ENCODE data around the gene LCN15. TPM values are rescaled to one million over a fixed set of nuclear protein-coding genes. Genes with fewer than 3 reads are reported as not detected.

LCN15 gene
- total RNA-seq, 4 donors from 2014 or later: 6.4 to 11.9 TPM; not detected in 2

DNA sequence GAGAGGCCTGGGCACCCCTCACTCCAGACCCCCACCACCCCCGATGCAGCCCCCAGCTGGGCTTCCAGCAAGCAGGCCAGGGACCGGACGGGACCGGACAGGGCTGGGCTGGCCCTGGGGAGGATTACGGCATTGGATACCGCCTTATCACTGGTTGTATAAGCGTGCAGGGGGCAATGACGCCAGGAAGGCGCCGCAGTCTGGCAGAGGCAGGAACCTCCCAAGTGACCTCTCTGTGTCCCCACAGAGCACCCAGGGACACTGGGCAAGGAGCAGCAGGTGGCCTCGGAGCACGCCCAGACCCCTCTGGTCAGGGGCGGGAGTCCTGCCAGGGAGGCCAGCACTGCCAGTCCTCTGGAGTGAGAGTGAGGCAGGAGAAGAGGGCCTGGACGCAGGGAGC is 723 bp upstream of the LCN15 start:
- TF ChIP-seq POLR2A (IDR thresholded peaks at IDR 0.05) (no peak), EP300 (IDR thresholded peaks at IDR 0.05; ENCODE audit: low read depth) (no peak)
- DNase-seq: no peak
- H3K9me3 ChIP-seq: no peaks in the 10 kb centered on the region
- in situ Hi-C loops (cut with MboI; ENCODE audit: low pct_ligation_motif_present in 1 of 4, low pct_unique_long_range_greater_than_20kb in 1 of 4, low sequenced_read_pairs in 3 of 4): no loop called here
- WGBS, 2 donors (ENCODE audit: low coverage in 1 of 2): 49% methylated on average over 9 of the region's 14 CpGs; no CpG with 5 or more reads in 1 of the 2 donors
- H3K27ac ChIP-seq: no peak overlapping the region
- H3K36me3 ChIP-seq: no peaks in the 10 kb centered on the region
- intact Hi-C loops (cut with DNase I; ENCODE audit: low total_unique reads): no loop called here
- peaks cover 0 to 11% (median 6%) of the 10 kb centered on the region in 4 donors for H3K4me1 ChIP-seq
- H3K27me3 ChIP-seq: peaks cover 63% of the 10 kb centered on the region
- no peak overlapping the region for H3K4me3 ChIP-seq

DNA sequence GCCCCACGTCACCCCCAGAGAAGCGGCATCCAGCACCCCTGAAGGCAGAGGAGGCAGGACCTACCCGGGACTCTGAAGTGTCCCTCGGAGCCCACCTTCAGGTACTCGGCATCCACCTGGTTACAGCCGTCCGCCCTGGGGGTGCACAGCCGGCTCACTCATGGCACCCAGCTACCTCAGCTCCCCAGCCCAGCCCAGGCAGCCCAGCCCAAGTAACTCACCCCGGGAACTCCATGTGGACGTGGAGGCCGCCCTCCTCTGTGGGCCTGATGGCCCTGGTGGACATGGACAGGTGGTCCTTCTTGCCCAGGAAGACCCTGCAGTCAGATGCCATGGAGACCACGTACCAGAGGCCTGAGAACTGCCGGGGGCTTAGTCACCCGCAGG is 676 bp downstream of the LCN15 start:
- H3K27me3 ChIP-seq: peaks cover 65% of the 10 kb centered on the region
- H3K9me3 ChIP-seq: no peaks in the 10 kb centered on the region
- 89% methylated on average over 6 of the region's 14 CpGs; no CpG with 5 or more reads in 1 of the 2 donors for WGBS, 2 donors (ENCODE audit: low coverage in 1 of 2)
- H3K4me1 ChIP-seq: peaks cover 0 to 8% (median 5%) of the 10 kb centered on the region in 4 donors
- H3K27ac ChIP-seq: no peak overlapping the region
- in situ Hi-C loops (cut with MboI; ENCODE audit: low pct_ligation_motif_present in 1 of 4, low pct_unique_long_range_greater_than_20kb in 1 of 4, low sequenced_read_pairs in 3 of 4) (no loop called here), intact Hi-C loops (cut with DNase I; ENCODE audit: low total_unique reads) (no loop called here)
- no peak overlapping the region for H3K4me3 ChIP-seq
- TF ChIP-seq EP300 (IDR thresholded peaks at IDR 0.05; ENCODE audit: low read depth) (no peak), POLR2A (IDR thresholded peaks at IDR 0.05) (no peak), POLR2AphosphoS5 (IDR thresholded peaks at IDR 0.05) (no peak)
- TF ChIP-seq, protein P1, sequence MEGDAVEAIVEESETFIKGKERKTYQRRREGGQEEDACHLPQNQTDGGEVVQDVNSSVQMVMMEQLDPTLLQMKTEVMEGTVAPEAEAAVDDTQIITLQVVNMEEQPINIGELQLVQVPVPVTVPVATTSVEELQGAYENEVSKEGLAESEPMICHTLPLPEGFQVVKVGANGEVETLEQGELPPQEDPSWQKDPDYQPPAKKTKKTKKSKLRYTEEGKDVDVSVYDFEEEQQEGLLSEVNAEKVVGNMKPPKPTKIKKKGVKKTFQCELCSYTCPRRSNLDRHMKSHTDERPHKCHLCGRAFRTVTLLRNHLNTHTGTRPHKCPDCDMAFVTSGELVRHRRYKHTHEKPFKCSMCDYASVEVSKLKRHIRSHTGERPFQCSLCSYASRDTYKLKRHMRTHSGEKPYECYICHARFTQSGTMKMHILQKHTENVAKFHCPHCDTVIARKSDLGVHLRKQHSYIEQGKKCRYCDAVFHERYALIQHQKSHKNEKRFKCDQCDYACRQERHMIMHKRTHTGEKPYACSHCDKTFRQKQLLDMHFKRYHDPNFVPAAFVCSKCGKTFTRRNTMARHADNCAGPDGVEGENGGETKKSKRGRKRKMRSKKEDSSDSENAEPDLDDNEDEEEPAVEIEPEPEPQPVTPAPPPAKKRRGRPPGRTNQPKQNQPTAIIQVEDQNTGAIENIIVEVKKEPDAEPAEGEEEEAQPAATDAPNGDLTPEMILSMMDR (IDR thresholded peaks at IDR 0.05): no peak
- no peak for DNase-seq
- no peaks in the 10 kb centered on the region for H3K36me3 ChIP-seq

DNA sequence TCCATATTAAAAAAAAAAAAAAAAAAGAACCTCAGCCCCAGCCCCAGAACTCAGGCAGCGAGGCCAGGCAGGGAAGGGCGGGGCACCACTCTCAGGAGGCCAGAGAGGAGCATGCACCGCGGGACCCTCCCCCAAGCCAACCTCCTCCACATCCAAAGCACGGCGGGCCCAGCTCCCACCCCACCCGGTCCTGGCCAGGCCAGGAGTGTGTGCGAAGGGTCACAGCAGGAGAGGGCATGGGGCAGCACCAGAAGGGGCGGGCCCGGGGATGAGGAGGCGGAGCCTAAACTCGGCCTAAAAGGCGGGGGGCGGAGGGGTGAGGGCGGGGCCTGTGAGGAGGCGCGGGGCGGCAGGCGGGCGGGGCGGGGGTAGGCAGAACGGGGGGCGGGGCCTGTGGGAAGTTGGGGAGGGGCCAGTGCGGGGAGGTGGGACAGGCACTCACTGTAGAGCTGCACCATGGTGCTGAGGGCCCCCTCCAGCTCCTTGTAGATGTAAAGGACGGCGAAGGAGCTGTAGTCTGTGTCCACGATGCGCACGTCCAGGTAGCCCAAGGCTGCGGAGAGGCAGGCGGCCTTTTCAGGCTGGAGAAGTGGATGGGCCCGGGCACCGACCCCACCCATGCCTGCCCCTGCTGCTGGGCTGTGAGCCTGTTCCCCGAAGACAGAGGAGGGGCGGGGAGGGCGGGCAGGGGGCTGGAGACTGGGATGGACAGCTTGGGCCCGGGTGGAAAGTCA is 1.2 kb downstream of the LCN15 start:
- in situ Hi-C loops (cut with MboI; ENCODE audit: low pct_ligation_motif_present in 1 of 4, low pct_unique_long_range_greater_than_20kb in 1 of 4, low sequenced_read_pairs in 3 of 4) (no loop called here), intact Hi-C loops (cut with DNase I; ENCODE audit: low total_unique reads) (no loop called here)
- Histone ChIP-seq H3K4me1 (peaks cover 0 to 8% (median 5%) of the 10 kb centered on the region in 4 donors), H3K27ac (no peak overlapping the region), H3K27me3 (peaks cover 62% of the 10 kb centered on the region), H3K4me3 (no peak overlapping the region), H3K36me3 (no peaks in the 10 kb centered on the region), H3K9me3 (no peaks in the 10 kb centered on the region)
- TF ChIP-seq EP300 (IDR thresholded peaks at IDR 0.05; ENCODE audit: low read depth) (no peak), POLR2A (IDR thresholded peaks at IDR 0.05) (no peak), POLR2AphosphoS5 (IDR thresholded peaks at IDR 0.05) (no peak)
- TF ChIP-seq, protein P1 (IDR thresholded peaks at IDR 0.05): no peak
- DNase-seq: peak; percentile 52
- WGBS, 2 donors (ENCODE audit: low coverage in 1 of 2): 26% methylated on average over 28 of the region's 37 CpGs; no CpG with 5 or more reads in 1 of the 2 donors

DNA sequence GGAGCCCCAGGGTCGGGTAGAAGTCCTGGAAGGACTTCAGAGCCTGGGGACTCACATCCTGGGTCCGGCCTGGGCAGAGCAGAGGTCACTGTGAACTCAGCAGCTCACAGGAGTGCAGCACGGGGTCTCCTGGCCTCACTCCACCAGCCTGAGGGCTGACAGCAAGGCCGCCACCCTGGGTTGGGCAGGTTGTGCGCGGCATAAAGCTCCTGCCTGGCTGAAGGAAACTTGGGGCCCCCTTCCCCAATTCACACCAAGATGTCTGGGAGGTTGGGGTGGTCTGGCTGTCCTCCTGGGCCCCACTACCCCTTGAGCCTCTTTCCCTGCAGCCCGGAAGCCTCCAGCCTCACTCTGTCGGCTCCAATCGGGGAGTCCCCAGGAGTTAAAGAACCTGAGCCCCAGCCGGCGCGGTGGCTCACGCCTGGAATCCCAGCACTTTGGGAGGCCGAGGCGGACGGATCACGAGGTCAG is 2.1 kb downstream of the LCN15 start:
- Histone ChIP-seq H3K4me1 (peaks cover 0 to 8% (median 5%) of the 10 kb centered on the region in 4 donors), H3K27ac (no peak overlapping the region), H3K36me3 (no peaks in the 10 kb centered on the region), H3K9me3 (no peaks in the 10 kb centered on the region), H3K27me3 (peaks cover 53% of the 10 kb centered on the region), H3K4me3 (no peak overlapping the region)
- WGBS, 2 donors (ENCODE audit: low coverage in 1 of 2): 84% methylated on average over 17 of the region's 17 CpGs; no CpG with 5 or more reads in 1 of the 2 donors
- DNase-seq: no peak
- TF ChIP-seq POLR2AphosphoS5 (IDR thresholded peaks at IDR 0.05): no peak
- TF ChIP-seq EP300 (IDR thresholded peaks at IDR 0.05; ENCODE audit: low read depth): no peak
- no peak for TF ChIP-seq POLR2A (IDR thresholded peaks at IDR 0.05)
- in situ Hi-C loops (cut with MboI; ENCODE audit: low pct_ligation_motif_present in 1 of 4, low pct_unique_long_range_greater_than_20kb in 1 of 4, low sequenced_read_pairs in 3 of 4) (no loop called here), intact Hi-C loops (cut with DNase I; ENCODE audit: low total_unique reads) (no loop called here)

DNA sequence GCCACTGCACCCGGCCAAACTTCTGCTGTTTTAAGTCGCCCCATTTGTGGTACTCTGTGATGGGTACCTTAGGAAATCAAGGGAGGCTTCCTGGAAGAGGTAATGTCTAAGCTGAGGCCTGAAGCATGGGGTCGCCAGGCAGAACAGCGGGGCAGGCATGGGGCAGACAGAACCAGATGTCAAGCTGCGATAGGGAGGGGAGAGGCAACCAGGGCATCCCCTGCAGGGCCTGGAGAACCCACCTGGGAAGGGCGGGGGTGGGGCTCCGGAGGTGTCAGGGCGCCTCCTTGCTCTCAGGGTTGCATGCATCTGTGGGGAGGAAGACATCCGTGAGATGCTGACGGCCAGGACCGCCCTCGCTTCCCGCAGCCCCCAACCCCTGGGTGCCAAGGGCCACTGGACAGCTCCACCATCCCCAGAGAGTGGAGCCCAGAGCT is 2.8 kb downstream of the LCN15 start:
- WGBS, 2 donors (ENCODE audit: low coverage in 1 of 2): 73% methylated on average over 13 of the region's 13 CpGs; no CpG with 5 or more reads in 1 of the 2 donors
- Histone ChIP-seq H3K9me3 (no peaks in the 10 kb centered on the region), H3K36me3 (no peaks in the 10 kb centered on the region), H3K4me3 (no peak overlapping the region), H3K27me3 (peaks cover 50% of the 10 kb centered on the region), H3K27ac (no peak overlapping the region), H3K4me1 (peaks cover 0 to 8% (median 5%) of the 10 kb centered on the region in 4 donors)
- intact Hi-C loops (cut with DNase I; ENCODE audit: low total_unique reads) (no loop called here), in situ Hi-C loops (cut with MboI; ENCODE audit: low pct_ligation_motif_present in 1 of 4, low pct_unique_long_range_greater_than_20kb in 1 of 4, low sequenced_read_pairs in 3 of 4) (no loop called here)
- DNase-seq: no peak
- TF ChIP-seq, protein P1 (IDR thresholded peaks at IDR 0.05): no peak
- no peak for TF ChIP-seq POLR2AphosphoS5 (IDR thresholded peaks at IDR 0.05)
- TF ChIP-seq EP300 (IDR thresholded peaks at IDR 0.05; ENCODE audit: low read depth): no peak
- TF ChIP-seq POLR2A (IDR thresholded peaks at IDR 0.05): no peak

Measured in transverse colon (tissue), 4 donors.